Measurements from ENCODE around the gene PRR16. TPM values are rescaled to one million over a fixed set of nuclear protein-coding genes. Genes with fewer than 3 reads are reported as not detected.

Gene PRR16
- total RNA-seq, 4 donors from 2014 or later = 1.9 to 8.6 (median 2.8) TPM

DNA sequence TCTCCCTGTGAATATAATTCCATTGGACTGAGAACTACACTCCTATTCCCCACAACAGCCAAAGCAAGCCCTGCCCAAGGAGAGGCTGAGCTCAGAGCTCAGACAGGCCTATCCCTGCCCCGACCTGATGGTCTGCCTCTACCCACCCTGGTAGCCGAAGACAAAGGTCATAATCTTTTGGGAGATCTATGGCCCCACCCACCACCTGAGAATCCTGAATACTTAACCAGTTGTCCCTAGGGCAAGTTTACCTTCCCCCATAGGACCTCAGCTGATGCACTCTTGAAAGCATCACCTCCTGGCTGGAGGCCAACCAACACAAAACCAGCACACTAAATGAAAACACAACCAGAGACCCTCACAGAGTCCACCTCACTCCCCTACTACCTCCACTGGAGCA is 167.5 kb downstream of the PRR16 start:
- Histone ChIP-seq H3K9me3 (no peaks in the 10 kb centered on the region), H3K4me3 (replicated peaks in 1 of 3) (no peak overlapping the region), H3K36me3 (no peaks in the 10 kb centered on the region), H3K4me1 (no peaks in the 10 kb centered on the region), H3K27ac (no peak overlapping the region), H3K27me3 (no peaks in the 10 kb centered on the region)
- intact Hi-C loops (cut with DNase I) = no loop called here
- no peak for TF ChIP-seq POLR2A (IDR thresholded peaks at IDR 0.05)
- TF ChIP-seq, protein P1, sequence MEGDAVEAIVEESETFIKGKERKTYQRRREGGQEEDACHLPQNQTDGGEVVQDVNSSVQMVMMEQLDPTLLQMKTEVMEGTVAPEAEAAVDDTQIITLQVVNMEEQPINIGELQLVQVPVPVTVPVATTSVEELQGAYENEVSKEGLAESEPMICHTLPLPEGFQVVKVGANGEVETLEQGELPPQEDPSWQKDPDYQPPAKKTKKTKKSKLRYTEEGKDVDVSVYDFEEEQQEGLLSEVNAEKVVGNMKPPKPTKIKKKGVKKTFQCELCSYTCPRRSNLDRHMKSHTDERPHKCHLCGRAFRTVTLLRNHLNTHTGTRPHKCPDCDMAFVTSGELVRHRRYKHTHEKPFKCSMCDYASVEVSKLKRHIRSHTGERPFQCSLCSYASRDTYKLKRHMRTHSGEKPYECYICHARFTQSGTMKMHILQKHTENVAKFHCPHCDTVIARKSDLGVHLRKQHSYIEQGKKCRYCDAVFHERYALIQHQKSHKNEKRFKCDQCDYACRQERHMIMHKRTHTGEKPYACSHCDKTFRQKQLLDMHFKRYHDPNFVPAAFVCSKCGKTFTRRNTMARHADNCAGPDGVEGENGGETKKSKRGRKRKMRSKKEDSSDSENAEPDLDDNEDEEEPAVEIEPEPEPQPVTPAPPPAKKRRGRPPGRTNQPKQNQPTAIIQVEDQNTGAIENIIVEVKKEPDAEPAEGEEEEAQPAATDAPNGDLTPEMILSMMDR (IDR thresholded peaks at IDR 0.05) = no peak
- 68 to 100% methylated on average over 1 to 2 of the region's 2 CpGs for WGBS, 2 donors
- DNase-seq = no peak

DNA sequence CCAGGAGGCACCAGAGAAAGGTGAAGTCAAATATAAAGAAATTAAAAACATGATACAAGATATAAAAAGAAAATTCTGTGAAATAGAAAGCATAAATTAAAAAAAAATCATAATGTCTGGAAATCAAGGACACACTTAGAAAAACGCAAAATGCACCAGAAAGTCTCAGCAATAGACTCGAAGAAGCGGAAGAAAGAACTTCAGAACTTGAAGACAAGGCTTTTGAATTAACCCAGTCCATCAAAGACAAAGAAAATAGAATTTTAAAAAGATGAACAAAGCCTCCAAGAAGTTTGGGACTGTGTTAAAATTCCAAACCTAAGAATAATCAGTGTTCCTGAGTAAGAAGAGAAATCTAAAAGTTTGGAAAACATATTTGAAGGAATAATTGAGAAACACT is 168.3 kb downstream of the PRR16 start:
- intact Hi-C loops (cut with DNase I) = no loop called here
- Histone ChIP-seq H3K36me3 (no peaks in the 10 kb centered on the region), H3K4me3 (replicated peaks in 1 of 3) (no peak overlapping the region), H3K27ac (no peak overlapping the region), H3K9me3 (no peaks in the 10 kb centered on the region), H3K4me1 (no peaks in the 10 kb centered on the region), H3K27me3 (no peaks in the 10 kb centered on the region)
- DNase-seq = no peak
- 90 to 92% methylated on average over 3 of the region's 3 CpGs for WGBS, 2 donors
- TF ChIP-seq, protein P1 (IDR thresholded peaks at IDR 0.05) = no peak
- no peak for TF ChIP-seq POLR2A (IDR thresholded peaks at IDR 0.05)

DNA sequence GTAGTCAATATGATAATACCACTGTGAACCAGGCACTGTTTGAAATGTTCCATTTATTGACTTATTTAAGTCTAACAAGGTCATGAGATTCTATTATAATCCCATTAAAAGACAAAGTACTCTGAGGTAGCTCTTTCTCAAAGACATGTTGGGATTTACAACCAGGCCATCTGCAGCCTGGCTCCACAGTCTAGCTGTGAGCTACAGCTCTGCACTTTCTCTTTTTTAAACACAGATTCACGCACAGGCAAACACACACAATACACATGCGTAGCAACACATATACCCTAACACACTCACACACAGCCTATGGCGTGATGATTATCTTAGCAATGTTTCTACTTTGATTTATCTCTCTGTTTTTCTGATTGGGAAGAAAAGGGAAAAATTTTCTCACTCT is 174.3 kb downstream of the PRR16 start:
- Histone ChIP-seq H3K36me3 (no peaks in the 10 kb centered on the region), H3K4me1 (no peaks in the 10 kb centered on the region), H3K9me3 (no peaks in the 10 kb centered on the region), H3K4me3 (replicated peaks in 1 of 3) (no peak overlapping the region), H3K27me3 (no peaks in the 10 kb centered on the region), H3K27ac (no peak overlapping the region)
- 62 to 64% methylated on average over 3 of the region's 3 CpGs for WGBS, 2 donors
- no peak for TF ChIP-seq POLR2A (IDR thresholded peaks at IDR 0.05)
- TF ChIP-seq, protein P1 (IDR thresholded peaks at IDR 0.05) = no peak
- no peak for DNase-seq
- intact Hi-C loops (cut with DNase I) = no loop called here

DNA sequence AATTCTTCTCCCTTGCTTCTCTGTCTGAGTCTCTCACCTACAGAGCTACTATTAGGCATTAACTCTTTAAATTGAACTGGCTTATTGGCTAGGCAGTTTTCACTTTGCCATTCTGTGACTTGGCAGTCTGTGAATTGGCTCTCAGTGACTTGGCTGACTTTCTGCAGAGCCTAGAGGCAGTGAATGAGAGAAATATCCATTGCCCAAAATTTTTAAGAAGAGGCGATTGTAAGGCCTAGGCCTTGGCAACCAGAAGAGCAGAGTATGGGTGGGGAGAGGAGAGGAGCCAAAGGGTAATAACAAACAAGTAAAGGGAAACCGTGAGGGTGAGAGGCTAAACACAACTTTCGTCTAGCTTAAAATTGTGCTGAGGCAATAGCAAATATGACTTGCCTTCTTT is 176.7 kb downstream of the PRR16 start:
- TF ChIP-seq POLR2A (IDR thresholded peaks at IDR 0.05) = no peak
- TF ChIP-seq, protein P1 (IDR thresholded peaks at IDR 0.05) = no peak
- no peaks in the 10 kb centered on the region for H3K36me3 ChIP-seq
- H3K4me3 ChIP-seq (replicated peaks in 1 of 3) = no peak overlapping the region
- no peak overlapping the region for H3K27ac ChIP-seq
- DNase-seq = no peak
- H3K9me3 ChIP-seq = no peaks in the 10 kb centered on the region
- H3K4me1 ChIP-seq = no peaks in the 10 kb centered on the region
- no peaks in the 10 kb centered on the region for H3K27me3 ChIP-seq
- 73 to 83% methylated on average over 3 of the region's 3 CpGs for WGBS, 2 donors
- intact Hi-C loops (cut with DNase I) = no loop called here

DNA sequence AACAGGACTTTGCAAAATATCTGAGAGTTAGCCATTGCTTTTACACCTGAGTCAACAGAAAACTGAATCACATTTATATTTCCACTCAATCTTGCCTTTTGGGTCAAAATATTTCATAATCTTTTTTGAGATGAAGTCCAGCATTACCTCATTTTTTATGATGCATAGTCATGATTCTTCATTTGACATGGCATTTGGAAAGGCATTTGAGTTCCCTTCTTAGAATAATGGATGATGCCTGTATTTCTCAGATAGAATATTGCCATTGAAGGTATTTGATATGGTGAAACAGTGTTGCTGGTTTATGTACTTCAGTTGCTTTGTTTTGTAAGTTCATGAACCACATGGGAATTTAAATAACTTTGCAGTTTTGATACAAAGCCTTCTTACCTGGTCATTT is 180.4 kb downstream of the PRR16 start:
- intact Hi-C loops (cut with DNase I) = no loop called here
- Histone ChIP-seq H3K4me1 (no peaks in the 10 kb centered on the region), H3K27ac (no peak overlapping the region), H3K27me3 (no peaks in the 10 kb centered on the region), H3K9me3 (no peaks in the 10 kb centered on the region), H3K36me3 (no peaks in the 10 kb centered on the region), H3K4me3 (replicated peaks in 1 of 3) (no peak overlapping the region)
- DNase-seq = no peak
- TF ChIP-seq POLR2A (IDR thresholded peaks at IDR 0.05) = no peak
- TF ChIP-seq, protein P1 (IDR thresholded peaks at IDR 0.05) = no peak
